Mucosa of gallbladder (tissue), 1 donor: Measurements from ENCODE around the gene CELF2. TPM values are rescaled to one million over a fixed set of nuclear protein-coding genes. Genes with fewer than 3 reads are reported as not detected.

Experiments
- DNase-seq: peaks from one replicate; pipeline ENCODE4 v3.0.0-alpha.2; 2020; ENCODE audit warnings: low spot score
- total RNA-seq: library from RNA; stranded (reverse); gene quantifications from one replicate; pipeline ENCODE4 v1.2.1, GENCODE V29; 2021
- donor health status: DM: no; HTN: no; CAD: no.

The CELF2 gene
- total RNA-seq, 1 donor from 2014 or later = 24.6 TPM

GRCh38 chr10:11245981-11246590 is 228.4 kb downstream of the CELF2 start:
- no peak for DNase-seq

- no peak for DNase-seq
Measured at GRCh38 chr10:11246752-11247467, 229.2 kb downstream of the CELF2 start.

GRCh38 chr10:11249152-11249807 is 231.6 kb downstream of the CELF2 start:
- no peak for DNase-seq

GRCh38 chr10:11249808-11250195 is 232.1 kb downstream of the CELF2 start:
- no peak for DNase-seq

GRCh38 chr10:11250304-11250703 is 232.6 kb downstream of the CELF2 start:
- no peak for DNase-seq

- no peak for DNase-seq
Measured at GRCh38 chr10:11252887-11253286, 235.2 kb downstream of the CELF2 start.

GRCh38 chr10:11253385-11254002 is 235.8 kb downstream of the CELF2 start:
- DNase-seq = no peak

- no peak for DNase-seq
Measured at GRCh38 chr10:11255156-11255555, 237.5 kb downstream of the CELF2 start.

- DNase-seq = no peak
Measured at GRCh38 chr10:11255796-11256444, 238.2 kb downstream of the CELF2 start.

- no peak for DNase-seq
Measured at GRCh38 chr10:11256896-11257295, 239.2 kb downstream of the CELF2 start.

GRCh38 chr10:11257440-11258090 is 239.9 kb downstream of the CELF2 start:
- DNase-seq = no peak

GRCh38 chr10:11260170-11260569 is 242.5 kb downstream of the CELF2 start:
- DNase-seq = no peak

- DNase-seq = no peak
Measured at GRCh38 chr10:11261143-11261542, 243.5 kb downstream of the CELF2 start.

- DNase-seq = no peak
Measured at GRCh38 chr10:11261687-11262493, 244.2 kb downstream of the CELF2 start.

GRCh38 chr10:11262494-11263345 is 245.0 kb downstream of the CELF2 start:
- no peak for DNase-seq

- DNase-seq = no peak
Measured at GRCh38 chr10:11263767-11264166, 246.1 kb downstream of the CELF2 start.

- DNase-seq = no peak
Measured at GRCh38 chr10:11264296-11265048, 246.8 kb downstream of the CELF2 start.

GRCh38 chr10:11265484-11265883 is 247.8 kb downstream of the CELF2 start:
- DNase-seq = no peak

- no peak for DNase-seq
Measured at GRCh38 chr10:11266426-11266825, 248.8 kb downstream of the CELF2 start.
